NCI-H2171 treated with DMSO at 0.1 percent for 48 hours (cell line): Measurements from ENCODE around the gene ARHGAP44.

Source experiments
- DNase-seq: peaks from one replicate; lab custom pipeline; 2025; lab: John Stamatoyannopoulos, UW

The ARHGAP44 gene

DNA sequence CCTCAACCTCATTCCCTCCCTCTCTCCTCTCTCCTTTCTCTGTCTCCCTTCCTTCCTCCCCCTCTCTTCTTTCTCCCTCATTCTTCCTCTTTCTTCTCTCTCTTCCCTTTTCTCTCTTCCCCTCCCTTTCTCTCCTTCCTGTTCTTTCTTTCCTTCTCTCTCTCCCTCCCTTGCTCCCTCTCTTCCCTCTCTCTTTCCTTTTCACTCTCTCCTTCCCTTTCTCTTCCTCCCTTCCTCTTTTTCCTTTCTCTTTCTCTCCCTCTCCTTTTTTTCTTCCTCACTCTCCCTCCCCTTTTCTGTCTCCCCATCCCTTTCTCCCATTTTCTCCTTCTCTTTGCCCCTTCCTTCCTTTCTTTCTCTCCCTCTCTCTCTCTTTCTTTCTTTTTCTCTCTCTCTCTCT lies 236.4 kb downstream of the ARHGAP44 start:
- no peak for DNase-seq

DNA sequence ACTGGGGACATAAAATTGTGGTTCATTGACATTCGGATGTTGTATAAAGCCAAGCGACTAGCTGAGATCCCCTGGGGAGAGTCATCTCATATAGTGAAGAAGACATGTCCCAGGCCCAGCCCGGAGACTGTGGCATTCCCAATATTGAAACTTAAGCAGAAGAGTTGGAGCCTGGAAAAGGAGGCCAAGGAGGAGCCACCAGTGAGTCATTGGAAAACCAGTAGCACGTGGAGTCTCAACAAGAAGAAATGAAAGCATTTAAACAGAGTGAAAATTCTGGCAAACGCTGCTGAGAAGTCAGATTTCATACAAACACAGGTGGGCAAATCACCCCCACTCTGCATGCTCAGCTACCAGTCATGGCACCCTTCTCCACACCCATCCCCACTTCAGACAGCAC lies 237.9 kb downstream of the ARHGAP44 start:
- DNase-seq, result no peak

DNA sequence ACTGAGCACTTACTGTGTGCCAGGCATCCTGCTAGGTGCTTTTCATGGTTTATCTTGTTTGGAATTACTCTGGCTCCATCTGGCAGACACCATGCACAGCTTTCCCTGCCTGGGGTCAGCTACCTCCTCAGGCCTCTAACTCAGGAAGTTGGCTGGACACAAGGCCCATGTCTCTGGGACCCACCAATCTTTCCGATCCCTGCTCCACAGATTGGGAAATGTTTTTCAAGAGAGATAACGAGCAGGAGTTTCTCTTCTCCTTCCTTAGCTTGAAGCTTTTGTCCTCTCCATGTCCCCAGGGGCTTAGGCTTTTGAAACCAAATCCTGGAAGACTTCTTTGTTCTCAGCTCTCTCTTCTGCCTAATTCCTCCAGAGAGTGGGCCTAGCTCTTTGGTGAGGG lies 240.0 kb downstream of the ARHGAP44 start:
- DNase-seq, result no peak

DNA sequence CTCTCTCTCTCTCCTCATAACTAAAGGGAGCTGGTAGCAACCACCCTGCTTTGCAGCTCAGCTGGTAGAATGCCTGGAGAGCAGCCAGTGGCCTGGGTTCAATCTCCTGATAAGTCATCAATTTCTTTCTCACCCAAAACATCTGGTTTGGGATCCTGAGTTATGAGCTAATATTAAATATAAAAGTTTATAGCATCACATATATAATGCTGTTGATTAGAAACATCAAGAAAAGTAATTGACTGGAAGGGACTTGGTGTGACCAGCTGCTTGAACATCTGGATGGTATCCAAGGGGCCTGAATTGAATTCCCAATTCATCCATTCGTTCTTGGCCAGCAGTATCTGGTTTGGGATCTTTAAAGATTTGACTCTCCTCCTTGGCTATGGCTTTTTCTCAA lies 240.8 kb downstream of the ARHGAP44 start:
- no peak for DNase-seq

DNA sequence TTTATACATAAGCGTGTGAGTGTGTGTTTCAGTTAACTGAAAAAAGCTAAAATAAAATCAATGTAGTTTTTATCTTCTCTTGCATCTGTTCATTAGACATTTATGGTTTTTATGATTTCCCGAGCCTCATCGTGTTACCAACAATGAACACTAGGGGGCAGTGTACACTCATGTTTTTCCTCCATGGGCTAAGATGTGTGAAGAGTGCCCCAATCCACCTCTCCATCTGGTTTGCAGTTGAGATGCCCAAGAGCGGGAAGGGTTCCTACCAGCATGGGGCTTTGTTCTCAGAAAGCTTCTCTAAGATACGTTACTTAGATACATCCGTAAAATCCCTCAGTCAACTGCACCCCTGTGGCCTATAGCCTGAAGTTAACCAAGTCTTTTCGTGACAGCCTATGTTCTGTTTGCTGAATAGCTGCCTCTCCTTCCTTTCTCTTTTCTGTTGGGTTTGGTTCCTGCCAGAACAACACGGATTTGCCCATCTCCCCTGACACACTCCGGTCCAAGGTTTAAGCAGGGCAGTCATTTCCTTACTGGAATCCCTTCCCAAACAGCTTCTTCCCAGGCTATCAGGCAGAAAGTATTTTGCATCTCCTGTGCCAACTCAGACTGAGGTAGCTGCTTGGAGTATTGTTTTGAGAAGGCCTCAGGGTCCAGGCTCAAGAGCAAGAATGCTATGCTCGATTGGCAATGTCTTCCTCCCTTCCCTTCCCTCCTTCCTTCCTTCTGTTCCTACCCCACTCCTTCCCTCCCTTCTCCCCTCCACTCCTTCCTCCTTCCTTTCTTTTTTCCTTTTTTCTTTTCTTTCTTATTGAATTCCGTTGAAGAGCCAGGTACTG lies 241.4 kb downstream of the ARHGAP44 start:
- DNase-seq, result peak; percentile 32

DNA sequence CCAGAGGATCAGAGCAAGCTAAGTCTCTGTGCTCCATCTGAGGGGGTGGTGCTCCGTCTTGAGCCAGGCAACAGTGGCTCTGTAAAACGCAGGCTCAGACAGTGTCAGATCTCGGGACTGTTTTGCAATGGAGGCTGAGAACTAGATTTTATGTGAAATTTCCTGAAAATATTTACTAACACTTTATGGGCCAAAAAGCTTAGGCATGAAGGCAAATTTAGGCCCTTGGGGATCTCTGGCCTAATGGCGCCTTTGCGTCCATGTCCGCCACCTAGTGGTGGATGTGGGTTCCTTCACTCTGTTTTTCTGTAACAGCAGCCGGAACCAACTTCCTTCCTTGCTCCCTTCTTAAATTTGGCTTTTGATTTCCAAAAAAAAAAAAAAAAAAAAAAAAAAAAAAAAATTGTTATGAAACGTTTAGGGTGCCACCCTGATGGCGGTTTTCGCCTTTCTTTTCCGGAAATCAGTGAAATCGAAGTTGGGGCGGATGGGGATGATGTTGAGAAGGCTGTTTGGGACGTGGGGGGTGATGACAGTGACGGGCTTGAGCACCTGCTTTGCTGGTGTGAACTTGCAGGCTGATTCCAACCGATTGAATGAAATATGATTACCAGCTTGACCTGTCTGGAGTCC lies 242.5 kb downstream of the ARHGAP44 start:
- DNase-seq, result peak; percentile 23

DNA sequence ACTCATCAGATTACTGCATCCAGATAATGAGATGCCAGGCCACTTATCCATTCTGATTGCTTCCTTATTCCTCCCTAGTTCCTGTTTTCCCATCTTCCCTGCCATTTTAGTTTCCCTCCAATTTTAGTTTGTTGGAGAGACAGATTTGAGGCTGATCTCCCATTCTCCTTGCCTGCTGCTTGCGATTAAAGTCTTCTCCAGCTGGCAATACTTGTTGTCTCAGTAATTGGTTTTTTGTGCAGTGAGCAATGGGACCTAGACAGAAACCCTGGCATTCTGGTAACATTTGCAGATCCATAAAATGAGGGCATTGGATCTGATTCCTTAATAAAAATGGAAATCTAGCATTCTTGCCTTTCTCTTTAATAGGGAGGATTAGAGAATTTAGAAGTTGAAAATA lies 246.1 kb downstream of the ARHGAP44 start:
- no peak for DNase-seq

DNA sequence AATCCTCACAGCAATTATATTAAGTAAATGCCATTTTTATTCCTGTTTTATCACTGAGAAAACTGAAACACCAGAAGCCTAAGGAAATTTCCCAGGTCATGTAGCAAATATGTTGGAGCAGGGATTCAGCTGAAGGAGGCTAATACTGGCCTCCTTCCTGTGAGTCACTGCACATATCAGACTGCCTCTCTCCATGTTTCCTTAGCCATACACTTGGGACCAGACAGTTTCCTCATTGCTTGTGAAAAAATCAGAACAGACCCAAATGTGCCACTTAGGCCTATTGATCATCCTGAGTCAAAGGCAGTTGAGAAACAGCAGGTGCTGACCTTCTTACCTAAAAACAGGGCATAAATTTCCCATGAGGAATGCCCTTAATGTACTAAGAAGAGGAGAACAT lies 247.5 kb downstream of the ARHGAP44 start:
- DNase-seq, result no peak

DNA sequence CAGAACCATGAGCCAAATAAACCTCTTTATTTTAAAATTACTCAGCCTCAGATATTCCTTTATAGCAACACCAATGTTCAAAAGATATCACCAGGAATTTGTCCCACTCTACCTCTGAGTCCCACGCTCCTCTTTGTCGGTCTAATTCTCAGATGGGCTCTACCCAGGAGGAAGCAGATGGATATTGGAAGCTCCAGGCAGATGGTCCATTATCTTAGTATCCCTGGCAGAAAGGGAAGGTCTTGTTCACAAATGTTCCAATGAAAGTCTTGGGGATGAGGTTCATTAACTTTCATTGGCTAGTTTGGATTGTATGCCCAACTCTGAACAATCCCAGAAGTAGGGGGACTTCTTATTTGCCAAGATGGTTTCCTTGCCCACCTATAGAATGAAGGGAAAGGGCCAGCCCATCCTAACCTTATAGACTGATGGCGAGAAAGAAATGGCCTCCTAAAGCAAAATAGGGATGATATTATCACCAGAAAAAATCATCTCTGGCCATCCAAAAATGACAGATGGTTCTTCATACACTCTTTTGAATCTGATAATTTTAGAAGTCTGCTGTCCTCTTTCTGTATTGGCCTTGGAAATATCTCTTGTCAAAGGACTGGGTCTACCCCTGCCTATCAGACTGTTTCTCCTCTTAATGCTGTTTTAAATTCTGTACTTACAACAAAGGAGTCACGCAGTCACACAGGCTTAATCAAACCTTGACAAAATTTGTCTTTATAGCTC lies 249.8 kb downstream of the ARHGAP44 start:
- no peak for DNase-seq
